NT2/D1 (cell line): ENCODE measurements around the gene OCIAD1.

Source experiments
- YY1 ChIP-seq: IDR thresholded peaks from 2 replicates; pipeline ENCODE4 v1.6.1; 2011; ENCODE audit not compliant: insufficient read length, insufficient read depth
- ZNF274 ChIP-seq: IDR thresholded peaks from 2 replicates; pipeline ENCODE4 v1.6.1; 2011; ENCODE audit warnings: mild to moderate bottlenecking, low read depth, low read length

DNA sequence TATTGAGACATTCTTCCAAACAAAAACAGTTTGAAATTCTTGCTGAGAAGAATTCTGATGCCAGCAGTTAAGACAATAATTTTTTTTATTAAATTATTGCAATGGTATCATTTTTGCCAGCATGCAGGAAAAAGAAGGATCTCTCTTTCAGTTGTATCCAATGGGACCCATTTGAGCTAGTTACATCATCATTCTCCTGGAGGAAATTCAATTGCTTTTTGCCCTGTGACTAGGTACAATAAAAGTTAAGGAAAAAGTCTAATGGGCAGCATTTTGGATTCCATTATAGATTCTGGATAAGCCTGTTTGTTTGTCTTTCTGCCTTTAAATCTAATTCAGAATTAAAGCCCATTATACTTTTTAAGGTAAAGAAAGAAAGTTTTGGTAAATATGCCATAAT is 40.3 kb upstream of the OCIAD1 start:
- TF ChIP-seq YY1 (no peak), ZNF274 (no peak)
